ENCODE results near the gene PKP4.

The PKP4 gene

DNA sequence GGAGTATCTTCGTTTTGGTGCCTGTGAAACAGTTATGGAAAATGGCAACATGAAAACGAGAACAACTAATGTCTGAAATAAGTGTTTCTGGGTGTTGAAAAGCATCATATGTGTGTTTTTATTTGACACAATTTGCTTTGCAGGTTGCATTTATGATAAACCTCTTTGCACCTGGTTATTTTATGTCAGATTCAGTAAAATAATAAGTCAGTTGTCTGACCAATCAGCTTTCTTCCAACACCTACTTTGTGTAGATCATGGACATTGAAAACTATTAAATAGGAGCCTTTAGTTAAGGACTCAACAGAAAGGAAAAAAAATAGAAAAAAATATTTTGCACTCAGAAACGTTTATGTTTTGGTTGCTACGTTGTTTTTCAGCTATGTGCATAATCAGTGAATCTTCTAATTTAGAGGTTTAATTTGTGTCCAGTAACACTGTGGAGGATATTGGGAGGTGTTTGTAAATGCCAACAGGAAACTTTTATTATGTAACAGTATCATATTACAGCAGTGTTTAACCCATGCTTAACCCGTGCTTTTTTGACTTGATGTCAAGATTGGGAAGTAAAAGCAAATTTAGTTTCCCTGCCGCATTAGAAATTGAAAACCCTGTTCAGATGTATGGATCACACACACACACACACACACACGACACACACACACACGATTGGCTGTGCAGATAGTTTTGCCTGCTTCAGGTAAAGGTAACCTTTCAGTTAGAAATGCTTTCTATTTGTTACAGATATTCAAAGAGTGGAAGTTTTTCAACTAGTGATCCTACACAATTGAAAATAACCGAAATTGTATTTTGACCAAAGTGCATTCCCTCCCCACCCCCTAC is 2.6 kb downstream of the PKP4 start:
- Histone ChIP-seq H3K9me3 (ENCODE audit: insufficient read depth, low read length, severe bottlenecking) (no peaks in the 10 kb centered on the region), H4K20me1 (ENCODE audit: insufficient read depth, low read length) (peaks cover 46% of the 10 kb centered on the region), H3K36me3 (ENCODE audit: insufficient read depth, low read length) (no peaks in the 10 kb centered on the region; the same call in none of the 2 replicates), H3K27ac (ENCODE audit: low read length) (no peak overlapping the region), H2AFZ (ENCODE audit: low read depth, low read length) (no peak overlapping the region), H3K9ac (ENCODE audit: low read depth, low read length) (peak overlapping the region; percentile 82; the same call in 1 of the 2 replicates), H3K27me3 (ENCODE audit: insufficient read depth, low read length, poor library complexity) (peaks cover 2% of the 10 kb centered on the region), H3K79me2 (ENCODE audit: insufficient read depth, low read length) (peaks cover 60% of the 10 kb centered on the region), H3K4me3 (ENCODE audit: low read depth in 1 of 2, low read length in 2 of 2) (0 out of 4 replicates have a peak overlapping the region, but pooled peaks of 1 of the 2 experiments have one; percentile 94), H3K4me2 (ENCODE audit: insufficient read depth, low read length) (peak overlapping the region; percentile 94), H3K4me1 (ENCODE audit: insufficient read depth, low read length) (peaks cover 29% of the 10 kb centered on the region)
- ATAC-seq (ENCODE audit: insufficient read depth, low read depth) (no peak), DNase-seq (no peak)
- no peak for TF ChIP-seq EZH2 (IDR thresholded peaks at IDR 0.05; ENCODE audit: borderline replicate concordance, low read depth, low read length, severe bottlenecking)
- TF ChIP-seq, protein P1, sequence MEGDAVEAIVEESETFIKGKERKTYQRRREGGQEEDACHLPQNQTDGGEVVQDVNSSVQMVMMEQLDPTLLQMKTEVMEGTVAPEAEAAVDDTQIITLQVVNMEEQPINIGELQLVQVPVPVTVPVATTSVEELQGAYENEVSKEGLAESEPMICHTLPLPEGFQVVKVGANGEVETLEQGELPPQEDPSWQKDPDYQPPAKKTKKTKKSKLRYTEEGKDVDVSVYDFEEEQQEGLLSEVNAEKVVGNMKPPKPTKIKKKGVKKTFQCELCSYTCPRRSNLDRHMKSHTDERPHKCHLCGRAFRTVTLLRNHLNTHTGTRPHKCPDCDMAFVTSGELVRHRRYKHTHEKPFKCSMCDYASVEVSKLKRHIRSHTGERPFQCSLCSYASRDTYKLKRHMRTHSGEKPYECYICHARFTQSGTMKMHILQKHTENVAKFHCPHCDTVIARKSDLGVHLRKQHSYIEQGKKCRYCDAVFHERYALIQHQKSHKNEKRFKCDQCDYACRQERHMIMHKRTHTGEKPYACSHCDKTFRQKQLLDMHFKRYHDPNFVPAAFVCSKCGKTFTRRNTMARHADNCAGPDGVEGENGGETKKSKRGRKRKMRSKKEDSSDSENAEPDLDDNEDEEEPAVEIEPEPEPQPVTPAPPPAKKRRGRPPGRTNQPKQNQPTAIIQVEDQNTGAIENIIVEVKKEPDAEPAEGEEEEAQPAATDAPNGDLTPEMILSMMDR (IDR thresholded peaks at IDR 0.05; ENCODE audit: borderline replicate concordance, extremely low read depth, low read length, poor library complexity, severe bottlenecking) = no peak

DNA sequence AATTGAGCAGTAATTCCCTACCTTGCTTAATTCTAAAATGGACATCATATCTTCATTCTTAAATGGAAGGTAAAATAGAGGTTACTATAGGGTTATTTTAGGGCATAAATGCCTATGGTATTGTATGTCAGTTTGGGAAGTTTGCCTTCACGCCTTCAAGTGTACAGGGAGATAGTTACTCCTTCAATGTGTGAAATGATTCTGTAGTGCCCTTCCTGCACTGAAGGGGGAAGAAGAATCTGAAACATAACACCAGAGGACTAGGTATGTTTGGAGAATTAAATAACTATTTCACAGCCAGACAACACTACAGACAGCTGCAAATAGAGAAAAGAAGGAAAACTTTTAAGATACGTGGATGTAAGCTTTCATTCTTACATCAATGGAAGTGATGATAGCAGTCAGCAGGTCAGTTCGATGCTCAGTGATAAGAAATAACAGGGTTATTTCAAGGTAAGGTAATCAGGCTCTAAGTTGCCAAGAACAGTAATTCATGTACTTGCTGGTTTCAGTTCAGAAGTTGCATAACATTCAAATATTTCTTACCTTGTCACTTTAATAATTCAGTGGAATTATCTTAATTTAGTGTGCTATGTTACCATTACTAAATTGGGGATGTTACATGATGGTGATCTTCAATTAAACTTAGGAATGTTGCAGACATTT is 4.0 kb downstream of the PKP4 start:
- no peaks in the 10 kb centered on the region for H3K9me3 ChIP-seq (ENCODE audit: insufficient read depth, low read length, severe bottlenecking)
- no peak overlapping the region for H3K4me2 ChIP-seq (ENCODE audit: insufficient read depth, low read length)
- DNase-seq = no peak
- H3K4me3 ChIP-seq (ENCODE audit: low read depth in 1 of 2, low read length in 2 of 2) = no peak overlapping the region
- no peaks in the 10 kb centered on the region for H3K27me3 ChIP-seq (ENCODE audit: insufficient read depth, low read length, poor library complexity)
- no peak overlapping the region for H2AFZ ChIP-seq (ENCODE audit: low read depth, low read length)
- TF ChIP-seq EZH2 (IDR thresholded peaks at IDR 0.05; ENCODE audit: borderline replicate concordance, low read depth, low read length, severe bottlenecking) = no peak
- TF ChIP-seq, protein P1 (IDR thresholded peaks at IDR 0.05; ENCODE audit: borderline replicate concordance, extremely low read depth, low read length, poor library complexity, severe bottlenecking) = no peak
- peaks cover 73% of the 10 kb centered on the region for H3K79me2 ChIP-seq (ENCODE audit: insufficient read depth, low read length)
- H3K27ac ChIP-seq (ENCODE audit: low read length) = no peak overlapping the region
- no peak for ATAC-seq (ENCODE audit: insufficient read depth, low read depth)
- peaks cover 29% of the 10 kb centered on the region for H3K4me1 ChIP-seq (ENCODE audit: insufficient read depth, low read length)
- H3K36me3 ChIP-seq (ENCODE audit: insufficient read depth, low read length) = no peaks in the 10 kb centered on the region; the same call in none of the 2 replicates
- no peak overlapping the region for H3K9ac ChIP-seq (ENCODE audit: low read depth, low read length)
- peaks cover 48% of the 10 kb centered on the region for H4K20me1 ChIP-seq (ENCODE audit: insufficient read depth, low read length)

DNA sequence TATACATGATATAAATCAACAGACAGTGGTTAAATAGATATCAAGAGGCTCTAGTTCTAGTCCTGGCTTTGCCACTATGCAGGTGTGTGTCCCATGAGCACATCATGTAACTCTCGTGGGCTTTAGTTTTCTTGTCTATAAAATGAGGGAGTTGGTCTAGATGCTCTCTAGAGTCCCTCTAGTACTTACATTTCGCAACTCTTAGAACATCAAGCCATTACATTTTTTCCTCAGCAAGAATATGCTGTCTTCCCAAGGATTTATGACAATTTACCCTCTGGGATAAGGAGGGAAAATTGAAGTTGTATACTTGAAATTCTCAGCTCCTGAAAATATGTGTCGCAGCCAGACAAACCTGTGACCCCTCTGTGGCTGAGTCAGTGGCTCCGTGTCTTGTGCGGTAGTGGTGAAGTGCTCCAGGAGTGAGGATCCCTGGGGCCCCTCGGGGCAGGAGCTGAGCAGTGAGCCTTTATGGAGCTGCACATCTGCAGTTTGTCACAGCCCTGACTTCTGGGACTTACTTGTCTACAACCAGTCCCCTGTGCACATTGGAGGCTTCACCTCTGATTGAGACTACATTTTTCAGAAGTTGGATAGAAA is 6.8 kb downstream of the PKP4 start:
- H3K79me2 ChIP-seq (ENCODE audit: insufficient read depth, low read length) = peaks cover 75% of the 10 kb centered on the region
- peaks cover 13% of the 10 kb centered on the region for H3K4me1 ChIP-seq (ENCODE audit: insufficient read depth, low read length)
- peak; percentile 38; the same call in 1 of the 3 replicates for ATAC-seq (ENCODE audit: insufficient read depth, low read depth)
- H3K9ac ChIP-seq (ENCODE audit: low read depth, low read length) = no peak overlapping the region
- H3K27me3 ChIP-seq (ENCODE audit: insufficient read depth, low read length, poor library complexity) = no peaks in the 10 kb centered on the region
- no peak overlapping the region for H3K4me3 ChIP-seq (ENCODE audit: low read depth in 1 of 2, low read length in 2 of 2)
- TF ChIP-seq, protein P1 (IDR thresholded peaks at IDR 0.05; ENCODE audit: borderline replicate concordance, extremely low read depth, low read length, poor library complexity, severe bottlenecking) = no peak
- no peak for TF ChIP-seq EZH2 (IDR thresholded peaks at IDR 0.05; ENCODE audit: borderline replicate concordance, low read depth, low read length, severe bottlenecking)
- no peak overlapping the region for H3K4me2 ChIP-seq (ENCODE audit: insufficient read depth, low read length)
- no peak for DNase-seq
- no peak overlapping the region for H2AFZ ChIP-seq (ENCODE audit: low read depth, low read length)
- H3K36me3 ChIP-seq (ENCODE audit: insufficient read depth, low read length) = no peaks in the 10 kb centered on the region; the same call in 1 of the 2 replicates
- no peaks in the 10 kb centered on the region for H3K9me3 ChIP-seq (ENCODE audit: insufficient read depth, low read length, severe bottlenecking)
- no peak overlapping the region for H3K27ac ChIP-seq (ENCODE audit: low read length)
- H4K20me1 ChIP-seq (ENCODE audit: insufficient read depth, low read length) = peaks cover 40% of the 10 kb centered on the region
